ENCODE measurements around the gene NPTX1. TPM values are rescaled to one million over a fixed set of nuclear protein-coding genes. Genes with fewer than 3 reads are reported as not detected.

Gene NPTX1
- total and polyA plus RNA-seq, 9 donors: 0.02 to 19.8 (median 0.33) TPM; not detected in 1

GRCh38 chr17:80511222-80512180, 35.1 kb upstream of the NPTX1 start:
- 76 to 81% (median 78%) methylated on average over 18 of the region's 18 CpGs for WGBS, 3 donors
- Histone ChIP-seq H3K27me3 (no peaks in the 10 kb centered on the region), H3K4me1 (ENCODE audit: insufficient read depth) (peaks cover 10% of the 10 kb centered on the region), H3K4me3 (no peak overlapping the region), H3K27ac (no peak overlapping the region), H3K36me3 (no peaks in the 10 kb centered on the region), H3K9me3 (no peaks in the 10 kb centered on the region)
- no peak for TF ChIP-seq EP300 (IDR thresholded peaks at IDR 0.05)
- TF ChIP-seq CTCF (IDR thresholded peaks at IDR 0.05): no peak
- TF ChIP-seq POLR2A (IDR thresholded peaks at IDR 0.05): no peak
- intact Hi-C loops (cut with DNase I): no loop called here
- no peak for DNase-seq

- H3K27me3 ChIP-seq: no peaks in the 10 kb centered on the region
- no peak for TF ChIP-seq CTCF (IDR thresholded peaks at IDR 0.05)
- no peak for TF ChIP-seq POLR2A (IDR thresholded peaks at IDR 0.05)
- no peak for TF ChIP-seq EP300 (IDR thresholded peaks at IDR 0.05)
- no peaks in the 10 kb centered on the region for H3K36me3 ChIP-seq
- DNase-seq: no peak
- 80 to 88% (median 81%) methylated on average over 9 of the region's 9 CpGs for WGBS, 3 donors
- no peaks in the 10 kb centered on the region for H3K9me3 ChIP-seq
- intact Hi-C loops (cut with DNase I): no loop called here
- H3K4me1 ChIP-seq (ENCODE audit: insufficient read depth): peaks cover 10% of the 10 kb centered on the region
- H3K4me3 ChIP-seq: no peak overlapping the region
- H3K27ac ChIP-seq: no peak overlapping the region
Observed at GRCh38 chr17:80510772-80511171, 34.4 kb upstream of the NPTX1 start.

- WGBS, 3 donors: 84 to 87% (median 86%) methylated on average over 14 of the region's 14 CpGs
- Histone ChIP-seq H3K27ac (no peak overlapping the region), H3K27me3 (no peaks in the 10 kb centered on the region), H3K36me3 (no peaks in the 10 kb centered on the region), H3K9me3 (no peaks in the 10 kb centered on the region), H3K4me3 (no peak overlapping the region), H3K4me1 (ENCODE audit: insufficient read depth) (peaks cover 10% of the 10 kb centered on the region)
- intact Hi-C loops (cut with DNase I): no loop called here
- no peak for DNase-seq
- TF ChIP-seq EP300 (IDR thresholded peaks at IDR 0.05) (no peak), CTCF (IDR thresholded peaks at IDR 0.05) (no peak), POLR2A (IDR thresholded peaks at IDR 0.05) (no peak)
Observed at GRCh38 chr17:80510132-80510531, 33.7 kb upstream of the NPTX1 start.

- WGBS, 3 donors: 65 to 79% (median 73%) methylated on average over 8 of the region's 8 CpGs
- peaks cover 10% of the 10 kb centered on the region for H3K4me1 ChIP-seq (ENCODE audit: insufficient read depth)
- no peak for DNase-seq
- H3K36me3 ChIP-seq: no peaks in the 10 kb centered on the region
- no peaks in the 10 kb centered on the region for H3K27me3 ChIP-seq
- H3K4me3 ChIP-seq: no peak overlapping the region
- TF ChIP-seq EP300 (IDR thresholded peaks at IDR 0.05) (no peak), POLR2A (IDR thresholded peaks at IDR 0.05) (no peak), CTCF (IDR thresholded peaks at IDR 0.05) (no peak)
- intact Hi-C loops (cut with DNase I): no loop called here
- H3K27ac ChIP-seq: no peak overlapping the region
- no peaks in the 10 kb centered on the region for H3K9me3 ChIP-seq
Observed at GRCh38 chr17:80509311-80509710, 32.9 kb upstream of the NPTX1 start.
